Esophagus muscularis mucosa (tissue), 4 donors: ENCODE data around the gene WSB1.

ENCODE experiments used
- EP300 ChIP-seq: sonication (generic); formaldehyde crosslinking; IDR thresholded peaks from one replicate; pipeline ENCODE4 v1.6.1; 2017; ENCODE audit warnings: antibody characterized with exemption
- POLR2A ChIP-seq: fragments of 450-650 bp; IDR thresholded peaks from one replicate; pipeline ENCODE4 v1.6.1; 2017; ENCODE audit warnings: antibody characterized with exemption, moderate library complexity, mild to moderate bottlenecking, low read depth
- TF ChIP-seq, protein P1 (sequence below), 3 experiments: fragments of 200-600 bp in 2 of 3; fragments of 450-650 bp in 1 of 3; sonication (generic) in 2 of 3; IDR thresholded peaks; one replicate each; pipeline ENCODE4 v1.5.1; 2017 to 2019; ENCODE audit warnings: antibody characterized with exemption in 3 of 3, mild to moderate bottlenecking in 2 of 3, moderate library complexity in 1 of 3

DNA sequence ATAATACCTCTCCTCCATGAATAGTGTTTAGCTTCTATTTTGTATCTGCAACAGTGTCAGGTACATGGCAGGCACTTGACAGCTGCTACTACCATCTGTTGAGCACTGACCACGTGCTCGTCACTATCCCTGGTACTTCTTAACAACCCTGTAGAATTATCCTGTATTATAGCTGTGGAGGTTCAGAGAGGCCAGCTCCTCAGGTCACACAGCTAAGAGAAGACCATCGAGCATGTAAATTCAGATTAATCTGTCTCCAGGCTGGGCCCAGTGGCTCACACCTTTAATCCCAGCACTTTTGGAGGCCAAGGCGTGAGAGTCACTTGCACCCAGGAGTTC, 26.3 kb downstream of the WSB1 start:
- TF ChIP-seq EP300 = no peak
- TF ChIP-seq POLR2A = no peak
- TF ChIP-seq, protein P1, sequence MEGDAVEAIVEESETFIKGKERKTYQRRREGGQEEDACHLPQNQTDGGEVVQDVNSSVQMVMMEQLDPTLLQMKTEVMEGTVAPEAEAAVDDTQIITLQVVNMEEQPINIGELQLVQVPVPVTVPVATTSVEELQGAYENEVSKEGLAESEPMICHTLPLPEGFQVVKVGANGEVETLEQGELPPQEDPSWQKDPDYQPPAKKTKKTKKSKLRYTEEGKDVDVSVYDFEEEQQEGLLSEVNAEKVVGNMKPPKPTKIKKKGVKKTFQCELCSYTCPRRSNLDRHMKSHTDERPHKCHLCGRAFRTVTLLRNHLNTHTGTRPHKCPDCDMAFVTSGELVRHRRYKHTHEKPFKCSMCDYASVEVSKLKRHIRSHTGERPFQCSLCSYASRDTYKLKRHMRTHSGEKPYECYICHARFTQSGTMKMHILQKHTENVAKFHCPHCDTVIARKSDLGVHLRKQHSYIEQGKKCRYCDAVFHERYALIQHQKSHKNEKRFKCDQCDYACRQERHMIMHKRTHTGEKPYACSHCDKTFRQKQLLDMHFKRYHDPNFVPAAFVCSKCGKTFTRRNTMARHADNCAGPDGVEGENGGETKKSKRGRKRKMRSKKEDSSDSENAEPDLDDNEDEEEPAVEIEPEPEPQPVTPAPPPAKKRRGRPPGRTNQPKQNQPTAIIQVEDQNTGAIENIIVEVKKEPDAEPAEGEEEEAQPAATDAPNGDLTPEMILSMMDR (IDR thresholded peaks at IDR 0.05) = no peak
